MCF 10A (cell line): ENCODE measurements around the gene ADGRL3. TPM values are rescaled to one million over a fixed set of nuclear protein-coding genes. Genes with fewer than 3 reads are reported as not detected.

ENCODE experiments used
- BruUV-seq: library from RNA; stranded (reverse); fragments of 400-500 nt; replicated peaks from 2 replicates; lab custom pipeline; 2021; lab: Mats Ljungman, UMichigan
- CTCF ChIA-PET: fragments of 300-600 bp; sonication (Branson Sonifier 250); formaldehyde crosslinking; extraction: SDS; loops from one replicate; lab custom pipeline; 2021; ENCODE audit warnings: antibody characterized with exemption, inconsistent platforms; lab: Yijun Ruan, JAX
- POLR2A ChIA-PET: fragments of 300-600, 350-650 bp; sonication (Branson Sonifier 250); formaldehyde crosslinking; extraction: SDS; loops from one replicate; lab custom pipeline; 2020; ENCODE audit warnings: antibody characterized with exemption, inconsistent platforms; lab: Yijun Ruan, JAX
- DNase-seq: peaks from one replicate; pipeline ENCODE4 v3.0.0-alpha.2; 2018; ENCODE audit not compliant: unreplicated experiment
- H3K27ac Mint-ChIP-seq: one replicate; pipeline ENCODE4 v1.8.0; 2022; ENCODE audit warnings: mild to moderate bottlenecking, low read depth, mixed read lengths; ENCODE audit not compliant: unreplicated experiment
- H3K27me3 Mint-ChIP-seq: one replicate; pipeline ENCODE4 v1.8.0; 2022; ENCODE audit warnings: mixed read lengths; ENCODE audit not compliant: insufficient read depth, unreplicated experiment
- H3K36me3 Mint-ChIP-seq: one replicate; pipeline ENCODE4 v1.8.0; 2022; ENCODE audit warnings: mild to moderate bottlenecking, moderate library complexity, mixed read lengths; ENCODE audit not compliant: insufficient read depth, unreplicated experiment
- H3K4me1 Mint-ChIP-seq: one replicate; pipeline ENCODE4 v1.8.0; 2022; ENCODE audit warnings: mixed read lengths; ENCODE audit not compliant: insufficient read depth, unreplicated experiment
- H3K4me3 Mint-ChIP-seq: one replicate; pipeline ENCODE4 v1.8.0; 2022; ENCODE audit warnings: mild to moderate bottlenecking, moderate library complexity, mixed read lengths; ENCODE audit not compliant: unreplicated experiment
- H3K9me3 Mint-ChIP-seq: one replicate; pipeline ENCODE4 v1.8.0; 2022; ENCODE audit warnings: mixed read lengths; ENCODE audit not compliant: unreplicated experiment
- CTCF ChIP-seq: fragments of 200-600 bp; IDR thresholded peaks from one replicate; pipeline ENCODE4 v1.8.0; 2022; ENCODE audit warnings: antibody characterized with exemption, mild to moderate bottlenecking; ENCODE audit not compliant: unreplicated experiment
- intact Hi-C: fragments of 100-400 bp; cut with micrococcal nuclease; formaldehyde crosslinking; loops from 2 replicates; pipeline ENCODE4 v1.14.1; 2022
- total RNA-seq: library from RNA; stranded (reverse); gene quantifications from 2 replicates; pipeline ENCODE4 v1.2.3, GENCODE V29; 2022

ADGRL3 gene
- total RNA-seq, 1 experiment from 2014 or later: 3.6 TPM

- intact Hi-C loops: no loop called here
- ChIA-PET POLR2A (no interaction called here), CTCF (no interaction called here)
- no peaks in the 10 kb centered on the region for H3K9me3 Mint-ChIP-seq
- H3K27ac Mint-ChIP-seq: no peak overlapping the region
- no peaks in the 10 kb centered on the region for H3K4me1 Mint-ChIP-seq
- no peak for TF ChIP-seq CTCF
- BruUV-seq: no TSS peak
- DNase-seq: no peak
- no peak overlapping the region for H3K4me3 Mint-ChIP-seq
- H3K27me3 Mint-ChIP-seq: no peaks in the 10 kb centered on the region
- H3K36me3 Mint-ChIP-seq: no peaks in the 10 kb centered on the region
Observed at GRCh38 chr4:61918507-61918906, 718.4 kb downstream of the ADGRL3 start.

- DNase-seq: no peak
- TF ChIP-seq CTCF: no peak
- H3K36me3 Mint-ChIP-seq: no peaks in the 10 kb centered on the region
- no peak overlapping the region for H3K4me3 Mint-ChIP-seq
- H3K4me1 Mint-ChIP-seq: no peaks in the 10 kb centered on the region
- no peaks in the 10 kb centered on the region for H3K27me3 Mint-ChIP-seq
- intact Hi-C loops: no loop called here
- H3K27ac Mint-ChIP-seq: no peak overlapping the region
- no peaks in the 10 kb centered on the region for H3K9me3 Mint-ChIP-seq
- BruUV-seq: no TSS peak
- CTCF ChIA-PET: no interaction called here
- POLR2A ChIA-PET: no interaction called here
Observed at GRCh38 chr4:61918987-61919386, 718.9 kb downstream of the ADGRL3 start.

GRCh38 chr4:61919561-61919960, 719.4 kb downstream of the ADGRL3 start:
- intact Hi-C loops: no loop called here
- Mint-ChIP-seq H3K4me1 (no peaks in the 10 kb centered on the region), H3K27ac (no peak overlapping the region), H3K9me3 (no peaks in the 10 kb centered on the region), H3K4me3 (no peak overlapping the region), H3K27me3 (no peaks in the 10 kb centered on the region), H3K36me3 (no peaks in the 10 kb centered on the region)
- no peak for DNase-seq
- no peak for TF ChIP-seq CTCF
- POLR2A ChIA-PET: no interaction called here
- CTCF ChIA-PET: no interaction called here
- BruUV-seq: no TSS peak

- H3K4me1 Mint-ChIP-seq: no peaks in the 10 kb centered on the region
- BruUV-seq: no TSS peak
- ChIA-PET CTCF (no interaction called here), POLR2A (no interaction called here)
- no peaks in the 10 kb centered on the region for H3K9me3 Mint-ChIP-seq
- H3K27me3 Mint-ChIP-seq: no peaks in the 10 kb centered on the region
- no peaks in the 10 kb centered on the region for H3K36me3 Mint-ChIP-seq
- H3K4me3 Mint-ChIP-seq: no peak overlapping the region
- intact Hi-C loops: no loop called here
- TF ChIP-seq CTCF: no peak
- DNase-seq: no peak
- H3K27ac Mint-ChIP-seq: no peak overlapping the region
Observed at GRCh38 chr4:61921920-61922319, 721.8 kb downstream of the ADGRL3 start.
